ENCODE measurements around the gene ALDH16A1.

DNA sequence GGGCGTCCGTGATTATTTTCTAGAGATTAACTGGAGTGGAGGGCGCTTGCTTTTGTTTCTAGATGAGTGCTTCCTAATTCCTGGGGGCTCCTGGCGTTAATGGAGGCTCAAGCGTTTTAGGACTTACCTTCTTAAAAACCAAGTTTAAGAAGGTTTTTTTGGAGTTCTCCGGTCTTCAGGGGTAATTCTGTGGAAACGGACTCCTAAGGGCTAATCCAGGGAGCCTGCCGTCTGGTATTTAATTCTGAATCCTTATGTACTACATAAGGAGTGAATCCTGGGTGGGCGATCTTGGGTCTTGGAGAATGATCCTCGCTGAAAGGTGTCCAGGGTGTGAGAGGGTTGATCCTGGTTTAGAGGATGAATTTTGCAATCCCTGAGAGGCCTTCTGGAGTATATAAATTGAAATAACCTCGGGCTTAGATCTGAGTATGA, 43.6 kb downstream of the ALDH16A1 start:
- TF ChIP-seq, protein P1, sequence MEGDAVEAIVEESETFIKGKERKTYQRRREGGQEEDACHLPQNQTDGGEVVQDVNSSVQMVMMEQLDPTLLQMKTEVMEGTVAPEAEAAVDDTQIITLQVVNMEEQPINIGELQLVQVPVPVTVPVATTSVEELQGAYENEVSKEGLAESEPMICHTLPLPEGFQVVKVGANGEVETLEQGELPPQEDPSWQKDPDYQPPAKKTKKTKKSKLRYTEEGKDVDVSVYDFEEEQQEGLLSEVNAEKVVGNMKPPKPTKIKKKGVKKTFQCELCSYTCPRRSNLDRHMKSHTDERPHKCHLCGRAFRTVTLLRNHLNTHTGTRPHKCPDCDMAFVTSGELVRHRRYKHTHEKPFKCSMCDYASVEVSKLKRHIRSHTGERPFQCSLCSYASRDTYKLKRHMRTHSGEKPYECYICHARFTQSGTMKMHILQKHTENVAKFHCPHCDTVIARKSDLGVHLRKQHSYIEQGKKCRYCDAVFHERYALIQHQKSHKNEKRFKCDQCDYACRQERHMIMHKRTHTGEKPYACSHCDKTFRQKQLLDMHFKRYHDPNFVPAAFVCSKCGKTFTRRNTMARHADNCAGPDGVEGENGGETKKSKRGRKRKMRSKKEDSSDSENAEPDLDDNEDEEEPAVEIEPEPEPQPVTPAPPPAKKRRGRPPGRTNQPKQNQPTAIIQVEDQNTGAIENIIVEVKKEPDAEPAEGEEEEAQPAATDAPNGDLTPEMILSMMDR (IDR thresholded peaks at IDR 0.05): peak in 1 of 6 experiments; percentile 14
- TF ChIP-seq POLR2A (IDR thresholded peaks at IDR 0.05): no peak
